WERI-Rb-1 (cell line): ENCODE measurements around the gene MKS1.
A peak's percentile ranks its signal among the peaks of the same experiment; 100 is the strongest.

Experiments used
- DNase-seq: peaks from one replicate; pipeline ENCODE4 v3.0.0-alpha.2; 2020
- H3K27ac ChIP-seq: fragments of 250-450 bp; sonication (Bioruptor Pico); 2 replicates; pipeline ENCODE4 v1.5.1; 2020; ENCODE audit warnings: mild to moderate bottlenecking, moderate library complexity
- H3K27me3 ChIP-seq: fragments of 250-450 bp; sonication (Bioruptor Pico); 2 replicates; pipeline ENCODE4 v1.5.1; 2021; ENCODE audit warnings: mild to moderate bottlenecking, low read depth, moderate library complexity; ENCODE audit not compliant: insufficient read depth, severe bottlenecking
- H3K36me3 ChIP-seq: fragments of 250-450 bp; sonication (Bioruptor Pico); 2 replicates; pipeline ENCODE4 v1.5.1; 2020; ENCODE audit warnings: mild to moderate bottlenecking, moderate library complexity
- H3K4me3 ChIP-seq: 2 replicates; pipeline ENCODE4 v1.5.1; 2011; ENCODE audit warnings: low read depth, mild to moderate bottlenecking, control low read depth, low read length
- H3K9me3 ChIP-seq: fragments of 250-450 bp; sonication (Bioruptor Pico); 2 replicates; pipeline ENCODE4 v1.5.1; 2021; ENCODE audit warnings: mild to moderate bottlenecking, moderate library complexity; ENCODE audit not compliant: severe bottlenecking
- CTCF ChIP-seq: IDR thresholded peaks from 2 replicates; pipeline ENCODE4 v1.5.1; 2011; ENCODE audit warnings: low read depth, mild to moderate bottlenecking, control low read depth, inconsistent platforms, low read length

Gene MKS1

GRCh38 chr17:58219789-58220183 lies 731 bp upstream of the MKS1 start:
- no peak for DNase-seq
- no peaks in the 10 kb centered on the region for H3K27me3 ChIP-seq
- H3K9me3 ChIP-seq: no peaks in the 10 kb centered on the region
- peak overlapping the region; percentile 56 for H3K4me3 ChIP-seq
- peak overlapping the region; percentile 73 for H3K27ac ChIP-seq
- TF ChIP-seq CTCF: no peak
- peaks cover 22% of the 10 kb centered on the region for H3K36me3 ChIP-seq

DNA sequence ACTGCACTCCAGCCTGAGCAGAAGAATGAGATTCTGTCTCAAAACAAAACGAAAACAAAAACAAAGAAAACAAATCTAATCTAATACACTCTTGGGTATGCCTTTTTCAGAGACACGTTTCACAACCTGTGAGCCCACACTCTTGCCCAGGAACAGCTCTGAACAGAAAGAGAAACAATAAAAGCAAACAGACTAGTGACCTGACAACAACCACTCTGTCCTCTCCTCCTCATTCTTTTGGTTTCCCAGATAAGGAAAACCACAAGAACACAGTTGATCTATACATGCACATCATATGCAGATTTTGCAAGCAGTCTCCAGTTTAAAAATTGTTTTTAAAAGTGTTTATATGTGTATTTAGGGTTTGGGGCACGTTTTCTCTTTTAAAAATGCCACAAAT lies 1.3 kb downstream of the MKS1 start:
- Histone ChIP-seq H3K36me3 (peaks cover 39% of the 10 kb centered on the region), H3K27me3 (no peaks in the 10 kb centered on the region), H3K27ac (no peak overlapping the region), H3K4me3 (no peak overlapping the region), H3K9me3 (no peaks in the 10 kb centered on the region)
- no peak for DNase-seq
- no peak for TF ChIP-seq CTCF

DNA sequence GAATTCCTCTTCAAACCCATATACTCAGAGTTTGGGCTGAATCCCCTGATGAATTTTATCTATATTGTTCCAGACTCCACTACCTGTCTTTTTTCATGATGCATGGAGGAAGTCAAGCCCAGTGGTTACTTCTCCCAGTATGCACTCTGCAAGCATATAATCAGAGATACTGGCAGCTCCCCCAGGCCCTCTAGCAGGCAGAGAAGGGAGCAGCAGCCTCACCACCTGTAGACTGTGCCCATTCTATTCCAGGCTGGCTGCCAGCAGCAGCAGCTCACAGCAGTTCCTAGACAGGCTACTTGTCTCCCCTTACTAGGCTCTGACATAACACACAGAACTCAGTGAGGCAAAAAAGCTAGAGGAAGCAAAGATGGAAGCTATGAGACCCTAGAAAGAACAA lies 3.4 kb downstream of the MKS1 start:
- Histone ChIP-seq H3K4me3 (no peak overlapping the region), H3K27ac (no peak overlapping the region), H3K36me3 (peaks cover 54% of the 10 kb centered on the region), H3K27me3 (no peaks in the 10 kb centered on the region), H3K9me3 (no peaks in the 10 kb centered on the region)
- peak; percentile 42 for DNase-seq
- peak; percentile 38; the same call in 1 of the 2 replicates for TF ChIP-seq CTCF

DNA sequence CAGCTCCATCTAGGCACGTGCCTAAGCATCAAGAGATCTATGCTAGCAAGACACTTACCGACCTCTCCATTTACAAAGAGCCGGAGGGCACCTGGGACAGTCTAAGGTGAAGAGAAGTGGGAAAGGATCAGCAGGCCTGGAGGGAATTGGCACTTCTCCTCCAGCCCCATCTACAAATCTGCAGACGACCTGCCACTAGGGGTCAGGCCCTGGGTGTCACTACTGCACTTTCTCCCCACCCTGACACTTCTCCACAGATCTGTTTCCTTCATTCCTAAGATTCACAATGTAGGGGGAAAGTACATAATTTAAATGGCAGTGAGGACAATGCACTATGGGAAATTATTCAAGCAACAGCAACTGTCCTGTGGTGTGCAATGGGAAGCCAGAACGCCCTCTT lies 8.1 kb downstream of the MKS1 start:
- no peaks in the 10 kb centered on the region for H3K9me3 ChIP-seq
- H3K27ac ChIP-seq: no peak overlapping the region
- H3K4me3 ChIP-seq: no peak overlapping the region
- peaks cover 77% of the 10 kb centered on the region for H3K36me3 ChIP-seq
- H3K27me3 ChIP-seq: no peaks in the 10 kb centered on the region
- peak; percentile 77 for TF ChIP-seq CTCF
- no peak for DNase-seq

GRCh38 chr17:58208344-58208743 lies 10.7 kb downstream of the MKS1 start:
- Histone ChIP-seq H3K27ac (no peak overlapping the region), H3K9me3 (no peaks in the 10 kb centered on the region), H3K36me3 (peaks cover 61% of the 10 kb centered on the region), H3K27me3 (no peaks in the 10 kb centered on the region), H3K4me3 (no peak overlapping the region)
- no peak for TF ChIP-seq CTCF
- DNase-seq: no peak

DNA sequence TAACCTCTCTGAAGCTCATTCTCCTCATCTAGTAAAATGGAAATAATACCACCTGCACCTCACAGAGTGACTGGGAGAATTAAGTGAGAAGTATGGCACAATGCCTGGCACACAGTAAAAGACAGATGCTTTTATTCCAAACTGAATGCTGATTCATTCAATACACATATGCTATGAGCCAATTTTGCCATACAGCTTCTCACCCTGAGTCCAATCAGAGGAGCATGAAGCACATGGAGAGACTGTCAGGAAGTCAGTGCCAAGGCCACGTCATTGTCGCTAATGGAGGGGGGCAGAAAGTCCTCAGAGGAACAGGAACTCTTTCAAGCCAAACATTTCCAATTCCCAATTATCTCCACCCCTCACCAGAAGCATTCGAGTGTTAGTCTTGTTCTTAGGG lies 11.6 kb downstream of the MKS1 start:
- DNase-seq: no peak
- TF ChIP-seq CTCF: no peak
- Histone ChIP-seq H3K27ac (no peak overlapping the region), H3K27me3 (no peaks in the 10 kb centered on the region), H3K36me3 (peaks cover 52% of the 10 kb centered on the region), H3K4me3 (no peak overlapping the region), H3K9me3 (no peaks in the 10 kb centered on the region)
